ENCODE measurements around the gene CHKA.

CHKA gene

DNA sequence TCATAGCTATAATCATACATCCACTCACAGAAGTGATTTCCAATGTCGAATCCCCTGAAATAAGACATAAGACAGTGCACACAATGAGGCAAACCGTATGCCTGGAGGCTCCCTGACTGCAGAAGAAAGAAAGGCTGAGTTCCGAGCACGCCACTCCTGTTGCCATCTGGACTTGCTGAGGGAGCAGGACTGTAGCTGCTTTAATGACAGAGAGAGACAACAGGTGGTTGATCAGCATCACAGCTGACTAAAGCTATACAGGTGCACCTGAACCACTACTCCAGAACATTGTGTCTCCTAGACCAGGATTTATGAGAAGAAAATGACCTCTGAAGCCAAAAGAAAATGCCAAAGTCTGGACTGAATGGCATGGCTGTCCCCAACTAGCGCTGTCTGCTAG is 55.3 kb downstream of the CHKA start:
- H3K27ac ChIP-seq: no peak overlapping the region
- TF ChIP-seq POLR2AphosphoS5 (IDR thresholded peaks at IDR 0.05; ENCODE audit: borderline replicate concordance, low read depth, low read length) (no peak), EZH2 (IDR thresholded peaks at IDR 0.05) (no peak), FOXP2 (optimal IDR thresholded peaks at IDR 0.05; ENCODE audit: control extremely low read depth, extremely low read length, insufficient read depth) (no peak)
- H3K4me3 ChIP-seq: no peak overlapping the region
- peaks cover 15% of the 10 kb centered on the region; the same call in 1 of the 2 replicates for H3K36me3 ChIP-seq (ENCODE audit: insufficient read depth, low read length)
- H3K9ac ChIP-seq (ENCODE audit: insufficient read length): no peak overlapping the region
- no peak for DNase-seq (ENCODE audit: low read depth, low spot score)
- no peaks in the 10 kb centered on the region for H3K9me3 ChIP-seq (ENCODE audit: low read depth, low read length)

DNA sequence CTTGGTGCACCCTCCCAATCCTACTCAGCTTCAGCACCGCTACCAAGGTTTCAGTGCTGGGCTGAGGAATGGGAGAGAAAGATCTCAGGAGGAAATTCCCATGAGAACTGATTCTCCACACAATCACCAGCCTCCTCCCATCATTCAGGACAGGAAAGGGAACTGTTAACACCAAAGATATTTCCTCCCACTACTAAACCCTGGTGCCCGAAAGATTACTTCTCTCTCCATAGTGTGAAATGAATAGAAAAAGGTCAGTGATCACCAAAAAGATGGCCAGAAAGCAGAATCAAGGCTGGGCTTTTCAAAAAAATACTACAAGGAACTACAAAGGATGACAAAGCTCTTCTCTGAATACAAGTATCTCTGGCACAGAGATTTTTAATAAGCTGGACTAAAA is 56.3 kb downstream of the CHKA start:
- H3K4me3 ChIP-seq: no peak overlapping the region
- TF ChIP-seq FOXP2 (optimal IDR thresholded peaks at IDR 0.05; ENCODE audit: control extremely low read depth, extremely low read length, insufficient read depth) (no peak), EZH2 (IDR thresholded peaks at IDR 0.05) (no peak), POLR2AphosphoS5 (IDR thresholded peaks at IDR 0.05; ENCODE audit: borderline replicate concordance, low read depth, low read length) (no peak)
- H3K36me3 ChIP-seq (ENCODE audit: insufficient read depth, low read length): peaks cover 12% of the 10 kb centered on the region; the same call in 1 of the 2 replicates
- H3K27ac ChIP-seq: no peak overlapping the region
- no peaks in the 10 kb centered on the region for H3K9me3 ChIP-seq (ENCODE audit: low read depth, low read length)
- no peak overlapping the region for H3K9ac ChIP-seq (ENCODE audit: insufficient read length)
- no peak for DNase-seq (ENCODE audit: low read depth, low spot score)

DNA sequence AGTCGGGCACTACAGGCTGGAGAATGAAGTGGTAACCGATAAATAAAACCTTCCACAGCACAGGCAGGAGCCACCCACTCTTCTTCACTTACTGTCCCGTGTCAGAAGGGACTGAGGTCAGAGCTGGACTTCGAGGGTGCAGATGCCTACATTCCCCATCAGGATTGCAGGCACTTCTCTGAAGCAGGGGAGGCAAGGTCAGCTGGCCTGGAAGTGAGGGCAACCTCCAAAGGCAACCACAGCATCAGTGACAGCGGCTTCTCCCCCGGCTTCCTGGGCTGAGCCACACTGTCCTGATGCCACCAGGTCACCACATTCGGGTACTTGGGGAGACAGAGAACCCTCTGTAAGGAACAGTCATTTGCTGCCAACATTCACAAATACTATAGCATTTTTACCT is 59.7 kb downstream of the CHKA start:
- H3K36me3 ChIP-seq (ENCODE audit: insufficient read depth, low read length): peaks cover 9% of the 10 kb centered on the region; the same call in 1 of the 2 replicates
- no peak for DNase-seq (ENCODE audit: low read depth, low spot score)
- no peak for TF ChIP-seq FOXP2 (optimal IDR thresholded peaks at IDR 0.05; ENCODE audit: control extremely low read depth, extremely low read length, insufficient read depth)
- TF ChIP-seq EZH2 (IDR thresholded peaks at IDR 0.05): no peak
- TF ChIP-seq POLR2AphosphoS5 (IDR thresholded peaks at IDR 0.05; ENCODE audit: borderline replicate concordance, low read depth, low read length): no peak

DNA sequence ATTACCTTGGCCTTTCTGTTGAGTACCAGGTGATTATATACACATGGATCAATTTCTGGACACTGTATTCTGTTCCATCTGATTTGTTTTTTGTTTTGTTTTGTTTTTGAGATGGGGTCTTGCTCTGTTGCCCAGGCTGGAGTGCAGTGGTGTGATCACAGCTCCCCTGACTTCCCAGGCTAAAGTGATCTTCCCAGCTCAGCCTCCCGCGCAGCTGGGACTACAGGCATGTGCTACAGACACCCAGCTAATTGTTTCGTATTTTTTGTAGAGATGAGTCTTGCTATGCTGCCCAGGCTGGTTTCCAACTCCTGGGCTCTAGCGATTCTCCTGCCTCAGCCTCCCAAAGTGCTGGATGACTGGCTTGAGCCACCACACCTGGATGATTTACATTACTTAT is 63.4 kb downstream of the CHKA start:
- no peak for DNase-seq (ENCODE audit: low read depth, low spot score)
- no peak for TF ChIP-seq FOXP2 (optimal IDR thresholded peaks at IDR 0.05; ENCODE audit: control extremely low read depth, extremely low read length, insufficient read depth)
- no peak for TF ChIP-seq EZH2 (IDR thresholded peaks at IDR 0.05)
- TF ChIP-seq POLR2AphosphoS5 (IDR thresholded peaks at IDR 0.05; ENCODE audit: borderline replicate concordance, low read depth, low read length): no peak
- H3K27ac ChIP-seq: no peak overlapping the region
- H3K4me3 ChIP-seq: no peak overlapping the region
- H3K9ac ChIP-seq (ENCODE audit: insufficient read length): no peak overlapping the region
- peaks cover 9% of the 10 kb centered on the region; the same call in 1 of the 2 replicates for H3K36me3 ChIP-seq (ENCODE audit: insufficient read depth, low read length)
- H3K9me3 ChIP-seq (ENCODE audit: low read depth, low read length): no peaks in the 10 kb centered on the region

More for the DNA sequence above, 59.7 kb downstream of the CHKA start:
- Histone ChIP-seq H3K4me3 (no peak overlapping the region), H3K27ac (no peak overlapping the region), H3K9ac (ENCODE audit: insufficient read length) (no peak overlapping the region), H3K9me3 (ENCODE audit: low read depth, low read length) (no peaks in the 10 kb centered on the region)

DNA sequence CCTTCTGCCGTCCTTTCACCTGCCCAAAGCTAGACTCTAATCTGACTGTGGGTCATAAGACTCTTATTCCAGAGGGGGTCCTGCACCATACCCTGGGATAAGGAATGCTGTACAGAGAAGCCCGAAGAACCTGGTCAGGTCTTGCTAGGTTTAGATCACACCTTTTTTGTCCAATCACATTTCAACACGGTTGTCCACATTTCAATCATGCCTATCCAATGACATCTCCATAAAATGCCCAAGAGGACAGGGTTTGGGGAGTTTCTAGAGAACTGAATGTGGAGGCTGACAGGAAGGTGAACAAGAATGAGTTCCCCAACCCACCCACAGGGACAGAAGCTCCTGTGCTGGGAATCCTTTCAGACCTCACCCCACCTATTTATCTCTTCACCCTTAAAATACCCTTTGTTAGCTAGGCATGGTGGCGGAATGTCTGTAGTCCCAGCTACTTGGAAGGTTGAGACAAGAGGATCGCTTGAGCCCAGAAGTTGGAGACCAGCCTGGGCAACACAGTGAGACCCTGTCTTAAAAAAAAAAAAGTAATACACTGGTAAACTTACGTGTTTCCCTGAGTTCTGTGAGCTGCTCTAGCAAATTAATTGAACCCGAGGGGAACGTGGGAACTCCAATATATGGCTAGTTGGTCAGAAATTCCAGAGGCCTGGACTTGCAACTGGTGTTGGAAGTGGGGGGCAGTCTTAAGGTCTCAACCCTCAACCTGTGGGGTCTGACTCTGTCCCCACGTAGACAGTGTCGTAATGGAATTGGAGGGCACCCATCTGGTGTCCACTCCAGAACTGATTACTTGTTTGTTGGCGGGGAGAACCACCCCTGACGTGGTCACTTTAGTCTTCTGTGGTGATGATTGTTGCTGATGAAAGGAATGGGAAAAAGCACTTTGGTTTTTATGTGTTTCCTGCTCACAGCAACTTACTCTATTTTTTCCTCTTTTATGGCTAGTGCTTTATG is 64.6 kb downstream of the CHKA start:
- Histone ChIP-seq H3K36me3 (ENCODE audit: insufficient read depth, low read length) (peaks cover 4% of the 10 kb centered on the region; the same call in 1 of the 2 replicates), H3K27ac (no peak overlapping the region)
- DNase-seq (ENCODE audit: low read depth, low spot score): no peak

DNA sequence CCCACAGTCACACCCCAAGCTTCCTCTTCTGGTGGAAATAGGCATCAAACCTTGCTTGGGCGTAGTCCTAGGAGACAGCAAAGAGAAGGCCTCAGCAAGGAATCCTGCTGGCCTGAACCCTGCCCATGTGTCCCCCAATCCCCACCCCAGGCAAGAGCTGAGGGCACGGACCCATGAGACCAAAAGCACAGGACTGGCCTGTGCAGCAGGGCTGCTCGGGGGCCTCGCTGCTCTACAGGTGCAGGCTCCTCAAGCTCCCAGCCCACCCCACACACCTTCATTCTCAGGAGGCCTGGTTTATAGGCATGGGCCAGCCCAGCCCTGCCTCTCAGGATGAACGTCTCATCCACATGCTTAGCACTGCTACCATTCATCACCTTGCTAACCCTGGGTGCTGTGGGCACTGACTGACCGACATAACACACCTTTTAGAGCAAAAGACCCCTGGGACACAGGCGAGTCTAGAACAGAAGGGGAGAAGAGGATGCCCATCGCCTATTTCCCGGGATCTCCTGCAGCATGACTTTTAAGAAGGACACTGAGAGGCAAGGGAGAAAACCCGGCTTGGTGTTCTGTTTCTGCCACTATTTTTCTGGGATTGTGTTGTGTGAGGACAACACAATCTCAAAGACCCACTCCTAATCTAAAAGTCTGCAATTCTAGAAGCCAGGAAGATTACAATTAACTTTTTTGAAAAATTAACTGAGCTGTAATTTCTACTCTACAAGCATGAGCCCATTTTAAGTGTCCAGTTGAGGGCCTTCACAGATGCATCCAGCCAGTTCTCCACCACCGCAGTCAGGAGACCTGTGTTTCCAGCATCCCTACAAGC is 67.0 kb downstream of the CHKA start:
- Histone ChIP-seq H3K27ac (no peak overlapping the region), H3K9me3 (ENCODE audit: low read depth, low read length) (no peaks in the 10 kb centered on the region), H3K4me3 (no peak overlapping the region), H3K9ac (ENCODE audit: insufficient read length) (no peak overlapping the region), H3K36me3 (ENCODE audit: insufficient read depth, low read length) (no peaks in the 10 kb centered on the region)
- DNase-seq (ENCODE audit: low read depth, low spot score): no peak
- TF ChIP-seq EZH2 (IDR thresholded peaks at IDR 0.05) (no peak), POLR2AphosphoS5 (IDR thresholded peaks at IDR 0.05; ENCODE audit: borderline replicate concordance, low read depth, low read length) (no peak), FOXP2 (optimal IDR thresholded peaks at IDR 0.05; ENCODE audit: control extremely low read depth, extremely low read length, insufficient read depth) (no peak)

More for the DNA sequence above, 64.6 kb downstream of the CHKA start:
- Histone ChIP-seq H3K4me3 (no peak overlapping the region), H3K9me3 (ENCODE audit: low read depth, low read length) (no peaks in the 10 kb centered on the region), H3K9ac (ENCODE audit: insufficient read length) (no peak overlapping the region)
- TF ChIP-seq EZH2 (IDR thresholded peaks at IDR 0.05): no peak
- TF ChIP-seq FOXP2 (optimal IDR thresholded peaks at IDR 0.05; ENCODE audit: control extremely low read depth, extremely low read length, insufficient read depth): no peak
- TF ChIP-seq POLR2AphosphoS5 (IDR thresholded peaks at IDR 0.05; ENCODE audit: borderline replicate concordance, low read depth, low read length): no peak

DNA sequence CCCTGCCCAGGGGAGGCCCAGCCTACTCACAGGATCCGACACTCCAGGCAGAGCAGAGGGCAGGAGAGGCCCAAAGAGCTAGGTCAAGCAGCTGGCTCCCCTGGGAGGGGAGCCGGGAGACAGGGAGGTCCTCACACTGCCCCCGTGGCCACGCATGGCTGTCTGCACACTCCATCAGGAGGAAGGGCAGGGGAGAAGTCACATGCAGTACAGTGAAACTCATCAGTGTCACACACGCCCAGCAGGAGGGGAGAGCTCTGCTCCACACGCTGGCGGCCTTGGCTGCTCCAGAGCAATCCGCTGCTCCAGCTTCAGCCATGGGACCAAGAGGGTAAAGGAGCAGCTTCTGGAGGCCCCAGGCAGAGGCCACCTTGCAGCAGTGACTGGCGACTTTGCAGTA is 68.1 kb downstream of the CHKA start:
- Histone ChIP-seq H3K4me3 (no peak overlapping the region), H3K27ac (no peak overlapping the region), H3K36me3 (ENCODE audit: insufficient read depth, low read length) (no peaks in the 10 kb centered on the region), H3K9ac (ENCODE audit: insufficient read length) (no peak overlapping the region), H3K9me3 (ENCODE audit: low read depth, low read length) (no peaks in the 10 kb centered on the region)
- TF ChIP-seq POLR2AphosphoS5 (IDR thresholded peaks at IDR 0.05; ENCODE audit: borderline replicate concordance, low read depth, low read length) (no peak), FOXP2 (optimal IDR thresholded peaks at IDR 0.05; ENCODE audit: control extremely low read depth, extremely low read length, insufficient read depth) (no peak), EZH2 (IDR thresholded peaks at IDR 0.05) (no peak)
- DNase-seq (ENCODE audit: low read depth, low spot score): no peak

All from SK-N-MC (cell line).